GM20000 (cell line): ENCODE data around the gene GRIK4.

Experiments used
- DNase-seq: peaks from one replicate; pipeline ENCODE4 v3.0.0; 2012; ENCODE audit warnings: low spot score
- TF ChIP-seq, protein P1 (sequence below): IDR thresholded peaks from 2 replicates; pipeline ENCODE4 v1.5.1; 2012; ENCODE audit warnings: mild to moderate bottlenecking, control low read depth; ENCODE audit errors: extremely low read depth, missing control alignments

Gene GRIK4

GRCh38 chr11:120563703-120564572 is 52.4 kb downstream of the GRIK4 start:
- TF ChIP-seq, protein P1, sequence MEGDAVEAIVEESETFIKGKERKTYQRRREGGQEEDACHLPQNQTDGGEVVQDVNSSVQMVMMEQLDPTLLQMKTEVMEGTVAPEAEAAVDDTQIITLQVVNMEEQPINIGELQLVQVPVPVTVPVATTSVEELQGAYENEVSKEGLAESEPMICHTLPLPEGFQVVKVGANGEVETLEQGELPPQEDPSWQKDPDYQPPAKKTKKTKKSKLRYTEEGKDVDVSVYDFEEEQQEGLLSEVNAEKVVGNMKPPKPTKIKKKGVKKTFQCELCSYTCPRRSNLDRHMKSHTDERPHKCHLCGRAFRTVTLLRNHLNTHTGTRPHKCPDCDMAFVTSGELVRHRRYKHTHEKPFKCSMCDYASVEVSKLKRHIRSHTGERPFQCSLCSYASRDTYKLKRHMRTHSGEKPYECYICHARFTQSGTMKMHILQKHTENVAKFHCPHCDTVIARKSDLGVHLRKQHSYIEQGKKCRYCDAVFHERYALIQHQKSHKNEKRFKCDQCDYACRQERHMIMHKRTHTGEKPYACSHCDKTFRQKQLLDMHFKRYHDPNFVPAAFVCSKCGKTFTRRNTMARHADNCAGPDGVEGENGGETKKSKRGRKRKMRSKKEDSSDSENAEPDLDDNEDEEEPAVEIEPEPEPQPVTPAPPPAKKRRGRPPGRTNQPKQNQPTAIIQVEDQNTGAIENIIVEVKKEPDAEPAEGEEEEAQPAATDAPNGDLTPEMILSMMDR, result no peak
- no peak for DNase-seq

DNA sequence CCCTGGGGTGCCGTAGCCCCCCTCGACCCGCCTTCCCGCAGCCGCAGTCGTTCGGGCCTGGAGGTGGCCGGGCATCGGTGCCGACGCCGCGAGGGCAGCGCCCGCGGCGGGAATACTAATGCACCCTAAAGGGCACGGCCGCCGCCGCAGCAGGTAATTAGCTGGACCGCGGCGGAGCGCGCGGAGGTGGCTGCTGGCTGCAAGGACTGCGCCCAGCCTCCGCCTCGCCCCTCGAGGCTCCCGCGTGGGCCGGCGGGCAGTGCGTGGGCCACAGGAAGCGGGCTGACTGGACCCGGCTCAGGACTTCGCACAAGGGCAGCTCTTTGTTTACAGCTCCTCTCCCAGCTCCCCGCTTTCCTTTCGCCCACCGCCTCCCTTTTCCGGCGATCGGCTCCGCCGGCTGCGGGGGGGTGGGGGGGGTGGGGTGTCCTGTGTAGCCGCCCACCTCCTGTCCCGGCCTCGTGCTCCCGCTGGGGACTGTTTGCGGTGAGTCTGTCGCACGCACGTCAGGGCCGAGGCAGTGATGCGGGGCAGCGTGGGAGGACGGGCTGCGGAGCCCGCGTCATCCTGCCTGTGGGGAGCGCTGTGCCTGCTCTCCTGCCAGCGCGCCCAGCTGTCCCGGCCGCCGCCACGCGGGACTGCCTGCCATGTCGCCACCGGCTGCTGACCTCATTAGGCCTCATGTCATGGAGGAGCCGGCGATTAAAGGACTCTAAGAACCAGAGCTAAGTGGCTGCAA is 53.2 kb downstream of the GRIK4 start:
- peak; percentile 90 for DNase-seq
- TF ChIP-seq, protein P1, result peak; percentile 61

DNA sequence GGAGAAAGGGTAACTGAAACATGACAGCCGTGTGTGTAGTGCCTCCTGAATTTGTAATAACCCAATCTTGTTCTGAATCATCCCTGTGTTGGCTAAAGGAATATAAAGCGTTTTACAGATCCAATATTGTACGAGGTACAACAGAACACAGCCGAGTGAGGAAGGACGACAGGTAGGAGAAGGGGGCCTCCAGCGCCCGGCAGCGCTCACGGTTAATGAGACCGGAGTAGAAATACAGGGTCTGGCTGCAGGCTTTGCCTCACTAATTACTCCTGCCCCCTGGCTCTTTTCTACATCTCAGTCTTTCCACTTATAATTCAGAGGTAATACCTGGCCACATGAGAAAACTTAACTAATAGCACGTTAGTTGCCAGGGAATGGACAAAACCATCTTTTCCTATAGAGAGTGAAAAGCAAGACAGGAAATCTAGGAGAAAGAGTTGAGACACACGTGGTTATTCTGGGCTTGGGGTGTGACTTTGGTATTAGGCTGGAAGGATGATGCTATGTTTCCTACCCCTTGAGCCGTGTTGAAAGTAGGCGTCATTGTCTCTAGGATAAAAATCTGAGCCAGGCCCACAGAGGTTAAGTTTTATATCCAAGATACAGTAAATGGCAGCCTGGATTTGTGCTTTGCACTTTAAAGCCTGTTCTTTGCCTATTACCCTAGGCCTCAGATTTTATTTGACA is 54.1 kb downstream of the GRIK4 start:
- DNase-seq, result no peak

DNA sequence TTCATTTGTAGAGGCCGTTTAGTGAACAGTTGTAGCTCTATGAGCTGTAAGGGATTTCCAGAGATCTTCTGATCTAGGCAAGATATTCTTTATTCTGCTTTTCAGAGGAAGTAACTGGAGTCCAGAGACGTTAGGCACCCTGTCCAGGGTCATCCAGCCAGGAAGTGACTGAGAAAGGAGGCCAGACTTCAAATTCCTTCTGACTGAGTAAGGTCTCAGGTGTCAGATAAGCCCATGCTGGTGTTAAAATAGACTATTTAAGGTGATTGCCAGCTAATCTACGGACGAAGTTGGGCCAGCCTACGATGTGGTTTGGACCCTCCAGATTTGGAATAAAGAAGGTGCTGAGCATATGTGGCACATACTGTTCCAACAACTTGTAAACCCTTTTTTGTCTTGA is 54.6 kb downstream of the GRIK4 start:
- DNase-seq, result no peak

More for the DNA sequence above, 54.1 kb downstream of the GRIK4 start:
- TF ChIP-seq, protein P1, result no peak

GRCh38 chr11:120568572-120569307 is 57.2 kb downstream of the GRIK4 start:
- TF ChIP-seq, protein P1, result no peak

More for the DNA sequence above, 54.6 kb downstream of the GRIK4 start:
- TF ChIP-seq, protein P1, result no peak

GRCh38 chr11:120569861-120570260 is 58.3 kb downstream of the GRIK4 start:
- DNase-seq, result no peak

More at GRCh38 chr11:120568572-120569307, 57.2 kb downstream of the GRIK4 start:
- no peak for DNase-seq

More at GRCh38 chr11:120569861-120570260, 58.3 kb downstream of the GRIK4 start:
- TF ChIP-seq, protein P1, result no peak
